H9 (cell line): Measurements from ENCODE around the gene LRIT3. TPM values are rescaled to one million over a fixed set of nuclear protein-coding genes. Genes with fewer than 3 reads are reported as not detected.

Source experiments
- DNase-seq: peaks from one replicate; pipeline ENCODE4 v3.0.0-alpha.2; 2017
- H2AFZ ChIP-seq: one replicate; pipeline ENCODE4 v1.6.1; 2013; ENCODE audit warnings: mild to moderate bottlenecking, low read length, control low read depth, moderate library complexity
- H2AK5ac ChIP-seq: 2 replicates; pipeline ENCODE4 v1.6.1; 2013; ENCODE audit warnings: low read length, control low read depth, mixed read lengths; ENCODE audit not compliant: insufficient read length
- H2BK120ac ChIP-seq: one replicate; pipeline ENCODE4 v1.6.1; 2013; ENCODE audit warnings: low read depth, mild to moderate bottlenecking, low read length, control low read depth, inconsistent platforms; ENCODE audit not compliant: poor library complexity, severe bottlenecking
- H2BK12ac ChIP-seq: 2 replicates; pipeline ENCODE4 v1.6.1; 2013; ENCODE audit warnings: low read length, control low read depth, mixed read lengths, low read depth; ENCODE audit not compliant: insufficient read length
- H2BK15ac ChIP-seq: 2 replicates; pipeline ENCODE4 v1.6.1; 2013; ENCODE audit warnings: low read depth, low read length, control low read depth
- H2BK20ac ChIP-seq: one replicate; pipeline ENCODE4 v1.6.1; 2013; ENCODE audit warnings: low read depth, mild to moderate bottlenecking, low read length, control low read depth, inconsistent platforms; ENCODE audit not compliant: poor library complexity, severe bottlenecking
- H2BK5ac ChIP-seq: 2 replicates; pipeline ENCODE4 v1.6.1; 2013; ENCODE audit warnings: low read length, control low read depth, mixed read lengths; ENCODE audit not compliant: insufficient read length
- H3K14ac ChIP-seq: 2 replicates; pipeline ENCODE4 v1.6.1; 2013; ENCODE audit warnings: low read length, control low read depth; ENCODE audit not compliant: insufficient read depth
- H3K18ac ChIP-seq: 2 replicates; pipeline ENCODE4 v1.6.1; 2013; ENCODE audit warnings: low read depth, mild to moderate bottlenecking, mixed read lengths, low read length, control low read depth; ENCODE audit not compliant: insufficient read length
- H3K23ac ChIP-seq: 2 replicates; pipeline ENCODE4 v1.6.1; 2013; ENCODE audit warnings: low read length, control low read depth, mixed read lengths, low read depth; ENCODE audit not compliant: insufficient read length
- H3K23me2 ChIP-seq: 2 replicates; pipeline ENCODE4 v1.6.1; 2013; ENCODE audit warnings: low read depth, mild to moderate bottlenecking, mixed read lengths, low read length, control low read depth; ENCODE audit not compliant: insufficient read length, poor library complexity, severe bottlenecking
- H3K27ac ChIP-seq: 2 replicates; pipeline ENCODE4 v1.5.1; 2013; ENCODE audit warnings: low read length, control low read depth, mixed read lengths, low read depth; ENCODE audit not compliant: insufficient read length
- H3K27me3 ChIP-seq: 2 replicates; pipeline ENCODE4 v1.6.1; 2013; ENCODE audit warnings: low read length, control low read depth, inconsistent platforms; ENCODE audit not compliant: insufficient read depth
- H3K4ac ChIP-seq: 2 replicates; pipeline ENCODE4 v1.6.1; 2013; ENCODE audit warnings: low read depth, mild to moderate bottlenecking, control low read depth, inconsistent platforms, low read length, moderate library complexity
- H3K4me1 ChIP-seq: 2 replicates; pipeline ENCODE4 v1.6.1; 2013; ENCODE audit warnings: low read length, control low read depth, inconsistent platforms; ENCODE audit not compliant: insufficient read depth
- H3K4me2 ChIP-seq: 2 replicates; pipeline ENCODE4 v1.6.1; 2013; ENCODE audit warnings: low read length, control low read depth, mixed read lengths; ENCODE audit not compliant: insufficient read length, insufficient read depth
- H3K56ac ChIP-seq: 2 replicates; pipeline ENCODE4 v1.6.1; 2013; ENCODE audit warnings: low read depth, mild to moderate bottlenecking, mixed read lengths, low read length, control low read depth; ENCODE audit not compliant: insufficient read length
- H3K79me1 ChIP-seq: 2 replicates; pipeline ENCODE4 v1.6.1; 2013; ENCODE audit warnings: low read depth, mild to moderate bottlenecking, moderate library complexity, low read length, control low read depth, inconsistent platforms; ENCODE audit not compliant: insufficient read depth, poor library complexity, severe bottlenecking
- H3K79me2 ChIP-seq: 2 replicates; pipeline ENCODE4 v1.6.1; 2013; ENCODE audit warnings: low read length, control low read depth, inconsistent platforms; ENCODE audit not compliant: insufficient read depth
- H3K9ac ChIP-seq: 2 replicates; pipeline ENCODE4 v1.6.1; 2013; ENCODE audit warnings: low read length, control low read depth, mixed read lengths; ENCODE audit not compliant: insufficient read length; ENCODE audit errors: extremely low read depth
- H3K9me3 ChIP-seq: one replicate; pipeline ENCODE4 v1.6.1; 2013; ENCODE audit warnings: low read depth, low read length, inconsistent platforms; ENCODE audit not compliant: control insufficient read depth
- H3T11ph ChIP-seq: one replicate; pipeline ENCODE4 v1.6.1; 2013; ENCODE audit warnings: mild to moderate bottlenecking, low read length, control low read depth, inconsistent platforms
- H4K20me1 ChIP-seq: one replicate; pipeline ENCODE4 v1.6.1; 2013; ENCODE audit not compliant: control insufficient read depth, insufficient read length, insufficient read depth
- H4K5ac ChIP-seq: 2 replicates; pipeline ENCODE4 v1.6.1; 2013; ENCODE audit warnings: low read depth, mild to moderate bottlenecking, mixed read lengths, low read length, control low read depth; ENCODE audit not compliant: insufficient read length
- H4K8ac ChIP-seq: replicated peaks from 2 replicates; pipeline ENCODE4 v1.6.1; 2013; ENCODE audit warnings: low read length, control low read depth, mixed read lengths, low read depth; ENCODE audit not compliant: insufficient read length
- H4K91ac ChIP-seq: 2 replicates; pipeline ENCODE4 v1.6.1; 2013; ENCODE audit warnings: low read depth, mild to moderate bottlenecking, moderate library complexity, mixed read lengths, low read length, control low read depth; ENCODE audit not compliant: insufficient read length
- H3K27ac Mint-ChIP-seq, 3 experiments: 2 replicates in 2 of 3; 3 replicates in 1 of 3; pipeline ENCODE4 v1.8.0; 2020 to 2021; ENCODE audit warnings: mixed read lengths in 3 of 3, mild to moderate bottlenecking in 1 of 3, moderate library complexity in 1 of 3
- H3K27me3 Mint-ChIP-seq: 2 replicates; pipeline ENCODE4 v1.8.0; 2021; ENCODE audit warnings: low read depth, mild to moderate bottlenecking, moderate library complexity, mixed read lengths
- H3K36me3 Mint-ChIP-seq, 3 experiments: 2 replicates in 2 of 3; 3 replicates in 1 of 3; pipeline ENCODE4 v1.8.0; 2020 to 2021; ENCODE audit warnings: low read depth in 3 of 3, mixed read lengths in 3 of 3; ENCODE audit not compliant: insufficient read depth in 1 of 3
- H3K4me1 Mint-ChIP-seq, 2 experiments: 2 replicates each; pipeline ENCODE4 v1.8.0; 2020; ENCODE audit warnings: mixed read lengths in 2 of 2
- H3K4me3 Mint-ChIP-seq, 2 experiments: 2 replicates in 1 of 2; 3 replicates in 1 of 2; pipeline ENCODE4 v1.8.0; 2020 to 2021; ENCODE audit warnings: mild to moderate bottlenecking in 2 of 2, mixed read lengths in 2 of 2, moderate library complexity in 1 of 2
- H3K9me3 Mint-ChIP-seq, 2 experiments: 2 replicates in 1 of 2; 3 replicates in 1 of 2; pipeline ENCODE4 v1.8.0; 2020; ENCODE audit warnings: mild to moderate bottlenecking in 2 of 2, mixed read lengths in 2 of 2, moderate library complexity in 1 of 2
- CTCF ChIP-seq: fragments of 200-600 bp; sonication (generic); conservative IDR thresholded peaks from 3 replicates; pipeline ENCODE4 v1.8.0; 2021; ENCODE audit warnings: antibody characterized with exemption, mild to moderate bottlenecking
- WGBS: extraction: QIAGEN DNeasy Blood & Tissue Kit; methylation state at CpG from one replicate; pipeline ENCODE4 v1.1.7; 2013; ENCODE audit warnings: missing lambda C conversion rate, low lambda C conversion rate, mixed read lengths; ENCODE audit not compliant: insufficient read length; ENCODE audit errors: extremely low coverage; 5-methylcytosine and 5-hydroxymethylcytosine counted together
- total RNA-seq: library from RNA; stranded (reverse); gene quantifications from 2 replicates; pipeline ENCODE4 v1.2.1, GENCODE V29; 2021

Gene LRIT3
- total RNA-seq, 1 experiment from 2014 or later, result 0.07 TPM

GRCh38 chr4:109846395-109847098 lies 1.4 kb upstream of the LRIT3 start:
- Mint-ChIP-seq H3K9me3 (no peaks in the 10 kb centered on the region), H3K4me1 (peaks cover 0 to 14% of the 10 kb centered on the region in 2 experiments; a peak in 2 of 4 replicates), H3K27ac (no peak overlapping the region), H3K36me3 (no peaks in the 10 kb centered on the region), H3K4me3 (no peak overlapping the region), H3K27me3 (peaks cover 1% of the 10 kb centered on the region; the same call in 1 of the 2 replicates)
- no CpG with 5 or more reads among the region's 6 CpGs for WGBS
- no peak overlapping the region for H2BK15ac ChIP-seq
- TF ChIP-seq CTCF, result no peak
- no peak overlapping the region for H3K4ac ChIP-seq
- H2BK120ac ChIP-seq, result no peak overlapping the region
- no peak overlapping the region for H4K91ac ChIP-seq
- H2BK5ac ChIP-seq, result no peak overlapping the region
- no peaks in the 10 kb centered on the region for H3K27me3 ChIP-seq
- H3K4me1 ChIP-seq, result no peaks in the 10 kb centered on the region
- H4K5ac ChIP-seq, result no peak overlapping the region
- H2BK20ac ChIP-seq, result no peak overlapping the region
- H2AK5ac ChIP-seq, result no peak overlapping the region
- H3K27ac ChIP-seq, result no peak overlapping the region
- no peaks in the 10 kb centered on the region for H3K79me2 ChIP-seq
- no peak overlapping the region for H3T11ph ChIP-seq
- H3K23ac ChIP-seq, result no peak overlapping the region
- no peak overlapping the region for H3K9ac ChIP-seq
- H2BK12ac ChIP-seq, result no peak overlapping the region
- H3K23me2 ChIP-seq, result no peaks in the 10 kb centered on the region
- H3K18ac ChIP-seq, result no peak overlapping the region
- no peaks in the 10 kb centered on the region for H3K79me1 ChIP-seq
- no peak overlapping the region for H3K56ac ChIP-seq
- H3K9me3 ChIP-seq, result no peaks in the 10 kb centered on the region
- H2AFZ ChIP-seq, result no peak overlapping the region
- no peaks in the 10 kb centered on the region for H4K20me1 ChIP-seq
- H3K14ac ChIP-seq, result no peak overlapping the region
- H4K8ac ChIP-seq, result no peak overlapping the region
- no peak for DNase-seq
- H3K4me2 ChIP-seq, result no peak overlapping the region
